Measurements from ENCODE around the gene GJA3. TPM values are rescaled to one million over a fixed set of nuclear protein-coding genes. Genes with fewer than 3 reads are reported as not detected.

The GJA3 gene
- polyA plus RNA-seq, 6 donors from 2014 or later: 0.13 to 0.25 (median 0.14) TPM; not detected in 3

DNA sequence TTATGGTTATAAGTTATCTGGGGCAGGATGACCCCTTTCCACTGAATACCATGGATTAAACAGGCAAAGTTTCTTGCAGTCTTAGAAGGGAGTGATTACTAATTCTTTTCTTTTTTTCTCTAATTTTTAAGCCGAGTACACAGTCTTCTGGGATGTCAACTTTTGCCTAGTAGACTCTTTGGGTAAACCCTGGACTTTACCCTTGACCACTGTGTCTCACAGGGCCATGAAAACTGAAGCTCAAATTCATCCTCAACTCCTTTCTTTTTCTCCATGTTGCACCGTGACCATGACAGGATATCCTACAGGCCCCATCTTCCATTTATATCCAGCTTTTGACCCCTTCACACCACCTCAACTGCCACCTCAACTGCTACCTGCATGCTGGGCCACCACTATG lies 51.8 kb downstream of the GJA3 start:
- DNase-seq (no peak), ATAC-seq (ENCODE audit: low read depth in 2 of 2) (no peak)
- Mint-ChIP-seq H3K27ac (no peak overlapping the region), H3K9me3 (no peaks in the 10 kb centered on the region), H3K4me3 (no peak overlapping the region), H3K27me3 (peaks cover 18 to 35% (median 33%) of the 10 kb centered on the region in 3 donors), H3K36me3 (no peaks in the 10 kb centered on the region), H3K4me1 (no peaks in the 10 kb centered on the region)

DNA sequence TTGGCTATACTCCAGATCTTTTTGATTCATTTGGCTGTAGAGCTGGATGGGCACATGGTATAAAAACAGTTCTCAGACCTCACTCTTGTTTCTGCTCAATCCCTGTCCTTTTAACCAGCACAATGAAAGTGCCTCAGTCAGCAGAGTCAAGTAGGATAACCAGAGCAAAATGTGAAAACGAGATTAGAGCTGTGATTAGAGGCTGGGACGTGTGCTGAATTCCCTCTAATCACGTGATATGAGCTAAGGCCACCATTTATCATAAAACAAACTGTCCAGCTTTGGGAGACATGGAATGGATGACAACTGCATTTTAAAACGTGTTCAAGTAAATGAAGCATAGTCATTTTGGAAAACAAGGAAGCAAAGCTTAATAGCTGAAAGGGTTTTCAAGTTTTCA lies 54.1 kb downstream of the GJA3 start:
- H3K27me3 Mint-ChIP-seq: peaks cover 35 to 48% (median 36%) of the 10 kb centered on the region in 3 donors
- H3K36me3 Mint-ChIP-seq: no peaks in the 10 kb centered on the region
- H3K9me3 Mint-ChIP-seq: no peaks in the 10 kb centered on the region
- no peak overlapping the region for H3K4me3 Mint-ChIP-seq
- no peak overlapping the region for H3K27ac Mint-ChIP-seq
- DNase-seq (no peak), ATAC-seq (ENCODE audit: low read depth in 2 of 2) (no peak)
- no peaks in the 10 kb centered on the region for H3K4me1 Mint-ChIP-seq

DNA sequence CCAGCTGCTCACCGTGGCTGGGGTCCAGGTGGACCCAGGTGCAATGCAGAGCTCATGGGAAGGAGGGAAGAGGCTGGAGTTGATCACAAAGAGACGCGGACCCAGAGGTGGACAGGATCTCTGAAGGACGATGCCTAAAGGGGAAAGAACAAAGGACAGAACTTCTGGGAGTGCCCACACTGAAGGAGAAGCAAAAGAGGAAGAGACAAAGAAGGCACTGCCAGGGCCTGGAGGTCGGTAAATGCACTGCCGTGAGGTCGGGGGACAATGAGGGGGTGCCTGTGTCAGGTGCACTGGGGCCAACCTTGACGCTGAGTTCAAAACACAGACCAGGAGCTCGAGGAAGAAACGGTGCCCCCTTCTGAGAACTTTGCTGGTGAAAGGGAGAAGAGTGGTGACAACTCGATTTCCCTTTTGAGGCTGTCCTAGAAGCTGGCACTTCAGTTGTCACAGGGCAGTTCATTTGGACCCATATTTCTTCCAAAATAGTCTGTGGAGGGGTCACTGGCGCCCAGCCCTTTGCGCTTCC lies 55.6 kb downstream of the GJA3 start:
- H3K4me3 Mint-ChIP-seq: no peak overlapping the region
- no peak overlapping the region for H3K27ac Mint-ChIP-seq
- DNase-seq: no peak
- peaks cover 40 to 54% (median 46%) of the 10 kb centered on the region in 3 donors for H3K27me3 Mint-ChIP-seq
- no peak for ATAC-seq (ENCODE audit: low read depth in 2 of 2)
- H3K4me1 Mint-ChIP-seq: no peaks in the 10 kb centered on the region
- H3K36me3 Mint-ChIP-seq: no peaks in the 10 kb centered on the region
- no peaks in the 10 kb centered on the region for H3K9me3 Mint-ChIP-seq

DNA sequence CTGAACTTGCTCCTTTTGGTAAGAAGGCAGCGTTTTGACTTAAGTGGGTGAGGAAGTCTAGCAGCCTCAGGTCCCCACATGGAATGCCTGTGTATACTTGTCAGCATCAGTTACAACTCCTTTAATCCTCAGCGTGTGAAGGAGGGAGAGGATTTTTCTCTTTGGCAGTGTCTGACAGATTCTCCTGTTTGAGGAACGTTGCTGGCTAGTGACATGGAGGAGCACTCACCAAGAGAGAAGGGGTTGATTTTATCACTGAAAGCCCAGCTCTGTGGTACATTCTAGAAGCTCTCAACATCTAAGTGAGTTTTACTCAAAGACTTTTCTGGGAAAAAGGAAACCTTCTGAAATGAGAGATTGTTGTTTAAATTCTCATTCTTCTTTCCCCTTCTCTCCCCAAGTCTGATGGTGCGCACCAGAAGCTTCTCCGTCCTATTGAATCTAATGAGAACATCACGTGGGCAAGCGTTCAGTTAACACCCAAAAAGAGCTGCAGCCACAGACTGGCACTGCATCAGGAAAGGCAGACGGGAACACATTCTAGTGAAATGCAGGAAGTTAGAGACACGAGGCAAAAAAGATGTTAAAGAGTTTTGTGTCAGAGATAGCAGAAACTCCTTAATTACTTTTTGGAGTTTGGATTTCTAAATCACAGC lies 58.2 kb downstream of the GJA3 start:
- H3K9me3 Mint-ChIP-seq: no peaks in the 10 kb centered on the region
- DNase-seq: no peak
- H3K4me1 Mint-ChIP-seq: no peaks in the 10 kb centered on the region
- H3K4me3 Mint-ChIP-seq: no peak overlapping the region
- no peaks in the 10 kb centered on the region for H3K36me3 Mint-ChIP-seq
- ATAC-seq (ENCODE audit: low read depth in 2 of 2): no peak
- no peak overlapping the region for H3K27ac Mint-ChIP-seq
- peaks cover 53 to 69% (median 65%) of the 10 kb centered on the region in 3 donors for H3K27me3 Mint-ChIP-seq

DNA sequence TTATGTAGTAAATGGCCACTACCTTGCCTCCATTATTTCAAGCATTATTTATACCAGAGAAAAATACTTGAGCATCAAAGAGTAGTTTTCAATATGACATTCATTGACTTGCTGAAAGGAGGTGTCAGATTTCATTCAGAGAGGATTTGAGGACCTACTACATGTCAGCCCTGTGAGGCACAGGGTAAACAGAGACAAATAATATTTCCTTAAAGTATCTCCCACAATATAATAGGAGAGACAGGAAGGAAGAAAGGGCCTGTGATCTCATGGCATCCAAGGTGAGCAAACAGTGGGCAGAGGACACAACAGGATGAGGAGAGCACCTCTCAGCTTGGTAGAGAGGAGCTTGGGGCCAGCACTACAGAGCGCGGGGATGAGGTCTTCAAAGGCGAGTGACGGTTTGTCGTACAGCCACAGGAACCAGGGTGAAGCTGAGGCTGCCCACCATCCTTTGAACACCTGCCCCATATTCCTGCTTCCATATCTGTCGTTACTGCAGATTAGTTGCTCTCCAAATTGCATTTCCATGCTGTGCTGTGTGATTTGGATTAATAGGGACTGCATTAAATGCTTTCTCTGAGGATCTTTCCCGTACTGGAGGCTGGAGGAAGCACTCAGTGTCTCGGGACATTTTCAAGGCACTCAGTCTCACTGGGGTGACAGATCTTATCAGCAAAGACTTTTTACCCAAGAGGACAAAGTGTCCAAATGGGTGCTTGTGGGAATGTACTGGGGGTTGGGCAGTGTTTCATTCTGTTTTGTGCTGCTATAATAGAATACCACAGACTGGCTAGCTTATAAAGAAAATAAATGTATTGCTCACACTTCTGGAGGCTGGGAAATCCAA lies 59.2 kb downstream of the GJA3 start:
- Mint-ChIP-seq H3K9me3 (no peaks in the 10 kb centered on the region), H3K27ac (no peak overlapping the region), H3K4me1 (no peaks in the 10 kb centered on the region), H3K27me3 (peaks cover 49 to 69% (median 65%) of the 10 kb centered on the region in 3 donors), H3K36me3 (no peaks in the 10 kb centered on the region), H3K4me3 (no peak overlapping the region)
- ATAC-seq (ENCODE audit: low read depth in 2 of 2): no peak
- no peak for DNase-seq

DNA sequence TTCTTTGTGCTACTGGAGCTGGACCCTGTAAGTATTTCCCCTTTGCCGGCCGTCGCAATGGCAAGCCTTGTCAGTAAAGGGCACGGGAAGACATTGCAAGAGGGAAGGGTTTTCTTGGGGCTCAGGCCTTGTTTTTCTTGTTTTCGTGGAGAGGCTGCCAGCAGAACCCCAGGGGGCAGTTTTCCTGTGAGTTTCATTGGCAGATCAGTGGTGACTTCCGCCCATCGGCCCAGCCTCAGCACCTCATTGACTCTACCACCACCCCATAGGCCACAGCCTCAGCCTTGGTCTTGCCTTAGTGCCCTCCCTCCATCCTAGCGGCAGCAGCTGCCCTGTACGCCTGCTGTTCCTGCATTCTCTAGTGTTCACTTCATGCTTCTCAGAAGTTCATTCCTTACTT lies 61.5 kb downstream of the GJA3 start:
- no peaks in the 10 kb centered on the region for H3K9me3 Mint-ChIP-seq
- H3K4me3 Mint-ChIP-seq: no peak overlapping the region
- no peak overlapping the region for H3K27ac Mint-ChIP-seq
- DNase-seq: no peak
- peaks cover 43 to 53% (median 49%) of the 10 kb centered on the region in 3 donors for H3K27me3 Mint-ChIP-seq
- ATAC-seq (ENCODE audit: low read depth in 2 of 2): no peak
- no peaks in the 10 kb centered on the region for H3K36me3 Mint-ChIP-seq
- H3K4me1 Mint-ChIP-seq: no peaks in the 10 kb centered on the region

DNA sequence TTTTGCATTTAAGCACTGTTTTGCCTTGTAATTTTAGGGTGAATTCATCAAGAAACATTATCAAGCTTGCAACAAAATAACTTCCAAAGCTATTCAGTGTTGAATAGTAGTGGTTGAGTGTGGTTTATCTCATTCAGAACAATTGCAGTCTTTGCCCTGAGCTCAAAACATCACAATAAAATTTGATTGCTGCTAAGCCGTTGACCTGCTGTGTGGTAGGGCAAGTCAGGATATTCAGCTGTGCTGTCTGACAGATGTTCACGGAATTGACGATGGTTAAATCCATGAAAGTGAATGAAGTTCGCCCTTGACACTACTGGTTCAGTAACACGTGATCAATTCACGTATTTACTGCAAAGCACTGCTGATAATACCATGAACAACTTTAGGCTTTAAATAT lies 66.9 kb downstream of the GJA3 start:
- ATAC-seq (ENCODE audit: low read depth in 2 of 2): no peak
- H3K4me1 Mint-ChIP-seq: no peaks in the 10 kb centered on the region

DNA sequence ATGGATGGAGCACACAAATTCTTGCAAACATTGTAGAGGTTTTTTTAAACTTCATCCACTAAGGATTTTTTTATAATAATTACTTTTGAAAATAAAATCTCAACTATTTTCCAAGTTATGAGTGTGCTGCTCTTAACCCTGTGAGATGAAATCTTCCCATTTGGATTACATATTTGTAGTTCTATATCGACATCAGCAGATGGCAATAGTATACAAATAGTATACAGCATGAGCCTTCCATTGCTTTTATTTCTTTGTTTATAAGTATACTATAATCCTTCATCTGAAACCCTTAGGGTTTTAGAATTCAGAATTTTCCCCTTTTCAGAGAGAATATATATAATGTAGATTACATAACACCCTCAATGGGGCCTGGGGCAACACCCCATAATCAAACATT lies 70.5 kb downstream of the GJA3 start:
- Mint-ChIP-seq H3K27me3 (no peaks in the 10 kb centered on the region), H3K36me3 (no peaks in the 10 kb centered on the region), H3K27ac (peak overlapping the region in 1 of 6 donors; percentile 78), H3K4me3 (no peak overlapping the region), H3K9me3 (no peaks in the 10 kb centered on the region), H3K4me1 (no peaks in the 10 kb centered on the region)
- DNase-seq (no peak), ATAC-seq (ENCODE audit: low read depth in 2 of 2) (no peak)

More for the DNA sequence above, 66.9 kb downstream of the GJA3 start:
- Mint-ChIP-seq H3K27me3 (peaks cover 9 to 13% (median 11%) of the 10 kb centered on the region in 3 donors), H3K9me3 (no peaks in the 10 kb centered on the region), H3K4me3 (no peak overlapping the region), H3K27ac (no peak overlapping the region), H3K36me3 (no peaks in the 10 kb centered on the region)
- DNase-seq: no peak

Other genes with a start within 250 kb of the GJA3 start
- 10 to 100 TPM in 2 of 6 donors, 1 to 10 TPM in 4; 4.2 to 13.8 (median 9.3) TPM for gene ZMYM2, start 202.3 kb downstream of the GJA3 start, polyA plus RNA-seq (ENCODE audit: low read depth in 6 of 6)
- not detected for gene GJB2, start 31.9 kb upstream of the GJA3 start, polyA plus RNA-seq (ENCODE audit: low read depth in 6 of 6)
- gene GJB6, start 71.3 kb upstream of the GJA3 start, polyA plus RNA-seq (ENCODE audit: low read depth in 6 of 6): 1 to 10 TPM in 2 of 6 donors, not detected in 4; 2.0 to 3.4 TPM

Measured in naive B cell (primary cell).